ENCODE results near the gene C15orf39.

The C15orf39 gene

DNA sequence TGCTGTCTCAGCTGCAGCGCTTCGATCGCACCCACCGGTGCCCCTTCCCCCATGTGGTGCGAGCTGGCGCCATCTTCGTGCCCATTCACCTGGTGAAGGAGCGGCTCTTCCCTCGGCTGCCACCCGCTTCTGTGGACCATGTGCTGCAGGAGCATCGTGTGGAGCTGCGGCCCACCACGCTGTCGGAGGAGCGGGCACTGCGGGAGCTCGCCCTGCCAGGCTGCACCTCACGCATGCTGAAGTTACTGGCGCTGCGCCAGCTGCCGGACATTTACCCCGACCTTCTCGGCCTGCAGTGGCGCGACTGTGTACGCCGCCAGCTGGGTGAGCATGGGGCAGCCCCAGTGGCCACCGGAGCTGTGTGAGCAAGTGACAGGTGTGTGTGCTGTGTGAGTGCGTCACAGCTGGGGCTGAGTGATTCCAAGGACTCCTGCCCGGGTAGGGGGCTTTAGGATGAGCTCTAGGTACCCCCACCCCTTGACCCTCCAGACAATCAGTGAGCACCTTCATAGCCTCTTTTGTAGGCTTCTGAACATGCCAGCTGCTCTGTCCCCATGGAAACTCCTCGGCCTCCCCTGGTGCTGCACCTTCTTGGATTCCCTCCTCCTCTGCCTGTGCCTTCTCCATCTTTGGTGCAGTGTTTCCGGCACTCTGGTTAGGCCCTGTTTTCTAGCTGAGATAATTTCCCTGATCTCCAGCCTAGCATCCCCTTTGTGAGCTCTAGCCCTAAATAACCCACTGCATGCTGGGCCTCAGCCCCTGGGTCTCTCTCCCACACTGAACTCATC lies 7.0 kb downstream of the C15orf39 start:
- H3K36me3 ChIP-seq (ENCODE audit: control insufficient read depth in 4 of 4, insufficient read depth in 4 of 4, low read length in 3 of 4) = peaks cover 17 to 97% (median 75%) of the 10 kb centered on the region in 4 experiments
- 90% methylated on average over 28 of the region's 32 CpGs for WGBS (ENCODE audit: insufficient coverage)

DNA sequence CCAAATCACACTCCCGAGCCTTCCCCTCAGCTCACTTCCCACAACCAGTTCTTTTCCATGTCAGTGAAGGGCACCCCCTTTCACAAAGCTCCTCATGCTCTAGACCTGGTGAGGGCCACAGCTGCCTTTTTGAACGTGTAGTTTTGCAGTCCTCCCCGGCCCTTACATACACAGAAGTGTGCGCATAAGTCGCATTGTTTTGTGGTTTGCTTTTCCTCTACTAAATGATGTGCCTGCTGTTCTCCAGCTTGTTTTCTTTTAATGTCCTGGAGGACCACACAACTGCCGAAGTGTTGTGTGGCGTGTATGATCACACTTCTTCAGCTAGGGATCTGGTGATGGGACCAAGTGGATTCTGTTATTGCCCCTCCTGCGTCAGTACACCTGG lies 7.6 kb downstream of the C15orf39 start:
- Histone ChIP-seq H3K27me3 (replicated peaks in 2 of 5; ENCODE audit: control insufficient read depth in 4 of 5, insufficient read depth in 5 of 5, low read length in 4 of 5) (no peaks in the 10 kb centered on the region), H3K9me3 (ENCODE audit: control extremely low read depth in 1 of 5, control insufficient read depth in 4 of 5, insufficient read depth in 2 of 5, low read depth in 1 of 5, low read length in 4 of 5) (no peaks in the 10 kb centered on the region), H3K4me1 (ENCODE audit: control extremely low read depth in 1 of 4, control insufficient read depth in 4 of 4, insufficient read depth in 4 of 4, low read length in 3 of 4) (peaks cover under 1 to 82% (median 78%) of the 10 kb centered on the region in 4 experiments), H3K27ac (ENCODE audit: insufficient read depth in 1 of 2, low read depth in 1 of 2, low read length in 2 of 2, poor library complexity in 1 of 2, severe bottlenecking in 2 of 2) (peak overlapping the region in 1 of 2 experiments; percentile 11), H3K36me3 (ENCODE audit: control insufficient read depth in 4 of 4, insufficient read depth in 4 of 4, low read length in 3 of 4) (peaks cover 22 to 97% (median 78%) of the 10 kb centered on the region in 4 experiments), H3K4me3 (ENCODE audit: control insufficient read depth in 1 of 7, extremely low read depth in 1 of 7, insufficient read depth in 4 of 7, low read depth in 2 of 7, low read length in 6 of 7) (peak overlapping the region in 3 of 7 experiments; percentile 26 to 45 (median 29))
- ChIA-PET POLR2A (interaction anchor here (0.6 kb wide), 1 partner anchor 166 kb away, joined by 3 read pairs; no protein-coding TSS in a partner anchor), CTCF (interaction anchor here (0.7 to 10.8 kb wide), 8 partner anchors 8 to 410 kb away, joined by 3 to 191 read pairs (median 4); partner anchors contain the start of genes PPCDC and RPP25)
- WGBS (ENCODE audit: insufficient coverage) = 38% methylated on average over 8 of the region's 8 CpGs
- no peak for DNase-seq

More for the DNA sequence above, 7.0 kb downstream of the C15orf39 start:
- CTCF ChIA-PET = interaction anchor here (0.7 to 10.8 kb wide), 9 partner anchors 8 to 409 kb away, joined by 3 to 191 read pairs (median 3); partner anchors contain the start of genes PPCDC and RPP25
- POLR2A ChIA-PET = no interaction called here
- peak overlapping the region in 2 of 7 experiments; percentile 24 to 26 for H3K4me3 ChIP-seq (ENCODE audit: control insufficient read depth in 1 of 7, extremely low read depth in 1 of 7, insufficient read depth in 4 of 7, low read depth in 2 of 7, low read length in 6 of 7)
- H3K27ac ChIP-seq (ENCODE audit: insufficient read depth in 1 of 2, low read depth in 1 of 2, low read length in 2 of 2, poor library complexity in 1 of 2, severe bottlenecking in 2 of 2) = peak overlapping the region in 1 of 2 experiments; percentile 11
- no peaks in the 10 kb centered on the region for H3K9me3 ChIP-seq (ENCODE audit: control extremely low read depth in 1 of 5, control insufficient read depth in 4 of 5, insufficient read depth in 2 of 5, low read depth in 1 of 5, low read length in 4 of 5)
- no peak for DNase-seq
- H3K4me1 ChIP-seq (ENCODE audit: control extremely low read depth in 1 of 4, control insufficient read depth in 4 of 4, insufficient read depth in 4 of 4, low read length in 3 of 4) = peaks cover 5 to 87% (median 83%) of the 10 kb centered on the region in 4 experiments
- no peaks in the 10 kb centered on the region for H3K27me3 ChIP-seq (replicated peaks in 2 of 5; ENCODE audit: control insufficient read depth in 4 of 5, insufficient read depth in 5 of 5, low read length in 4 of 5)

DNA sequence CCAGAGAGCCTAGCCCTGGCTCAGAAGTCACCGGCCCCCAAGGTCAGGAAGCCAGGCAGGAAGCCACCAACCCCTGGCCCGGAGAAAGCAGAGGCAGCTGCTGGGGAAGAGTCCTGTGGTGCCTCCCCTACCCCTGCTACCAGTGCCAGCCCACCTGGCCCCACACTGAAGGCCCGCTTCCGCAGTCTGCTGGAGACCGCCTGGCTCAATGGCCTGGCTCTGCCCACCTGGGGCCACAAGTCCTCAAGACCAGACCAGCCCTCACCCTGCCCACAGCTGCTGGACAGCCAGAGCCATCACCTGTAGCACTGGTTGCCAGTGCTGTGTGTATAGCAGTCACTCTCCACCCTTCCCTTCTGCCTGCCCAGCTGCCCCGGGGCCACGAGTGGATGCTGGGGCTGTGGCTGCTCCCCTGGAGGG lies 9.1 kb downstream of the C15orf39 start:
- no peak overlapping the region for H3K27ac ChIP-seq (ENCODE audit: insufficient read depth in 1 of 2, low read depth in 1 of 2, low read length in 2 of 2, poor library complexity in 1 of 2, severe bottlenecking in 2 of 2)
- no peaks in the 10 kb centered on the region for H3K9me3 ChIP-seq (ENCODE audit: control extremely low read depth in 1 of 5, control insufficient read depth in 4 of 5, insufficient read depth in 2 of 5, low read depth in 1 of 5, low read length in 4 of 5)
- peak overlapping the region in 4 of 7 experiments; percentile 11 to 46 (median 30) for H3K4me3 ChIP-seq (ENCODE audit: control insufficient read depth in 1 of 7, extremely low read depth in 1 of 7, insufficient read depth in 4 of 7, low read depth in 2 of 7, low read length in 6 of 7)
- ChIA-PET CTCF (interaction anchor here (0.9 to 10.8 kb wide), 5 partner anchors 12 to 186 kb away, joined by 3 to 191 read pairs (median 5); no protein-coding TSS in a partner anchor), POLR2A (no interaction called here)
- peak in 2 of 3 donors; percentile 61 to 69 for DNase-seq
- peaks cover 22 to 96% (median 79%) of the 10 kb centered on the region in 4 experiments for H3K36me3 ChIP-seq (ENCODE audit: control insufficient read depth in 4 of 4, insufficient read depth in 4 of 4, low read length in 3 of 4)
- peaks cover 0 to 72% (median 70%) of the 10 kb centered on the region in 4 experiments for H3K4me1 ChIP-seq (ENCODE audit: control extremely low read depth in 1 of 4, control insufficient read depth in 4 of 4, insufficient read depth in 4 of 4, low read length in 3 of 4)
- H3K27me3 ChIP-seq (replicated peaks in 2 of 5; ENCODE audit: control insufficient read depth in 4 of 5, insufficient read depth in 5 of 5, low read length in 4 of 5) = no peaks in the 10 kb centered on the region
- 14% methylated on average over 7 of the region's 7 CpGs for WGBS (ENCODE audit: insufficient coverage)

DNA sequence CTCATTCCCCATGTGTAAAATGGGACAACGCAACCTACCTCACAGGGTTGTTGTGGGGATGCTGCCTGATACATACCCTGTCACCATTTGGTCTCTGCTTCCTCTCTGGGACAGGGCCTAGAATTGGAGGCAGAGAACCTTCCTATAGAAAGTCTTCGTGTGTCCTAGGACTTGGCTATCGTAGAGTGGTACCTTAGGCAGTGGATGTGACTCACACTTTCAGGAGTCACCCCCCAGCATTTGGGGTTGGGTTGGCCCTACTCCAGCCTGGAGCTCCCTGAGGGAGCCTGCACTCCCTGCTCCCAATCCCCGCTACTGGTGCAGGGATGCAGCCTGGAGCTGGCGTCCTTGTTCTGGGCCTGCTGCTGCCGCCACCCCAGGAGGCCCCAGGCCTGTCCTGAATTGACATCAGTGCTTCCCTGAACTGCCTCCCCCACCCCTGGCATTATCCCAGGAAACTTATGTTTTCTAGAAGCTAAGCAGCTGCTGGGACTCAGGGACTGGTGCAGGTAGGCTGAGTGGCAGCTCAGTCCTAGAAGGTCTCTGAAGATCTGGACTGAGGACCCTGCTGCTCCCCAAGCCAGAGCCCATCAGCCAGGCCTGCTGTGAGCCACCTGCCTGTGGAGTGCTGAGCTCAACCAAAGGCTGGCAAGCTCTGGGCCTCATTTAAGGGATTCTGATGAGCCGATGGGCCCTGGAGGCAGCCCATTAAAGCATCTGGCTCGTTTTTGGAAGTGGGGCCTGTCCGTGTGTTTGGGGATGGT lies 9.9 kb downstream of the C15orf39 start:
- H3K9me3 ChIP-seq (ENCODE audit: control extremely low read depth in 1 of 5, control insufficient read depth in 4 of 5, insufficient read depth in 2 of 5, low read depth in 1 of 5, low read length in 4 of 5) = no peaks in the 10 kb centered on the region
- H3K4me3 ChIP-seq (ENCODE audit: control insufficient read depth in 1 of 7, extremely low read depth in 1 of 7, insufficient read depth in 4 of 7, low read depth in 2 of 7, low read length in 6 of 7) = peak overlapping the region in 1 of 7 experiments; percentile 46
- no peak for DNase-seq
- ChIA-PET CTCF (interaction anchor here (1.0 to 10.8 kb wide), 6 partner anchors 12 to 246 kb away, joined by 3 to 191 read pairs (median 4); no protein-coding TSS in a partner anchor), POLR2A (interaction anchor here (0.6 kb wide), 1 partner anchor 169 kb away, joined by 3 read pairs; no protein-coding TSS in a partner anchor)
- H3K27ac ChIP-seq (ENCODE audit: insufficient read depth in 1 of 2, low read depth in 1 of 2, low read length in 2 of 2, poor library complexity in 1 of 2, severe bottlenecking in 2 of 2) = peak overlapping the region in 1 of 2 experiments; percentile 3
- WGBS (ENCODE audit: insufficient coverage) = 91% methylated on average over 9 of the region's 9 CpGs
- peaks cover 18 to 89% (median 73%) of the 10 kb centered on the region in 4 experiments for H3K36me3 ChIP-seq (ENCODE audit: control insufficient read depth in 4 of 4, insufficient read depth in 4 of 4, low read length in 3 of 4)
- H3K27me3 ChIP-seq (replicated peaks in 2 of 5; ENCODE audit: control insufficient read depth in 4 of 5, insufficient read depth in 5 of 5, low read length in 4 of 5) = no peaks in the 10 kb centered on the region
- peaks cover 0 to 69% (median 64%) of the 10 kb centered on the region in 4 experiments for H3K4me1 ChIP-seq (ENCODE audit: control extremely low read depth in 1 of 4, control insufficient read depth in 4 of 4, insufficient read depth in 4 of 4, low read length in 3 of 4)

DNA sequence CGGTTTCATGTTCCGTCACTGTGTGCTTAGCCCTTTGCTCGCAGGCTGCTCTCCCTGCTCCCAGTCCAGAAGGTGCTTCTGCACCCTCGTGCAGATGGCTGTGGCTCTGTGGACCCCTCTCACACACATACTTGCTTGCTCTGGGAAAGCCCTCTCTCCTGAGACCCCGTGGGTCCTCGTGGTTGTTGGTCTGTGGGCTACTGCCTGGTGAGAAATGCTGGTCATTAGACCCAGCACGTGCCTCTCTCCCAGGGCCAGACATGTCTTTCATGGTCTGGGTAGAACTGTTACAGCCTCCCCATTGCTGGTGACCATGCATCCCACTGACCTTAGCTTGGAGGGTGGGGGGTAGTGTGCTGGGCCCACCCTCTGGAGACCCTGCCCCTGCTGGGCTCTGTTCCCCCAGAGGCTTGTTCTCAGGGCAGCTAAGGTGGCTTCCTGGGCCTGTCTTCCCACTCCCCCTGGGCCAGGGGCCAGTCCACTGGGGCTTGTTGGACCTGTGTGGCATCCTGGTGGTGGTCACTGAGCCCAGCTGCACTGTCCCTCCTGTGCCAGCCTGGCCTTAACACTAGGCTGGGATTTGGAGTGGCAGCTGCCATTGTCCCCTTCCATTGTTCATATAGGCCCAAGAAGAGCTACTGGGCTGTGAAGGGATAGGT lies 10.6 kb downstream of the C15orf39 start:
- CTCF ChIA-PET = interaction anchor here (1.0 to 10.8 kb wide), 5 partner anchors 11 to 247 kb away, joined by 3 to 191 read pairs (median 5); no protein-coding TSS in a partner anchor

DNA sequence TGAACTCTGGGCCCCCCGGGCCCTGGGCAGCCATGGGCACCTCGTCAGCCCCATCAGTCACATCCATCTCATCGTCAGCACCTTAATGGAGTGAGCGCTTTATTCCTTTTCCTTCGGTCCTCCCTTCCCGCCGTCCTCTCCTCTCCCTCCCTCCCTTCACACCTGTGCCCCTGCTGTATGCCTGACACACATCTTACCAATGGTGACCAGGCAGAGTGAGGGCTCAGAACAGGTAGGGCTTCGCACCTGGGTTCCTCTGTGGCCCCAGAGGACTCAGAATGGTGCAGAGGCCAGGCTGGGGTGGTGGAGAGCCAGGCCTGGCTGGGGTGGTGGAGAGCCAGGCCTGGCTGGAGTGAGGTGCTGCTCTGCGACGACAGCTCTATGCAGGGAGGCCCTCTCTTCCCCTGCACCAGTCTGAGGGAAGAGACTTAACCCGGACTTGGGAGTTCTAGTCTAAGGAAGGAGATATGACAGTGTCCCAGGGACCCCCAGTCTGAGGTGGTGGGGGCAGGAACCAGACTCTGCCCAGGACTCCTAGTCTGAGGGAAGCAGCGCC lies 11.6 kb downstream of the C15orf39 start:
- peaks cover 0 to 55% (median 48%) of the 10 kb centered on the region in 4 experiments for H3K4me1 ChIP-seq (ENCODE audit: control extremely low read depth in 1 of 4, control insufficient read depth in 4 of 4, insufficient read depth in 4 of 4, low read length in 3 of 4)
- peak overlapping the region in 1 of 2 experiments; percentile 44 for H3K27ac ChIP-seq (ENCODE audit: insufficient read depth in 1 of 2, low read depth in 1 of 2, low read length in 2 of 2, poor library complexity in 1 of 2, severe bottlenecking in 2 of 2)
- peaks cover 18 to 73% (median 57%) of the 10 kb centered on the region in 4 experiments for H3K36me3 ChIP-seq (ENCODE audit: control insufficient read depth in 4 of 4, insufficient read depth in 4 of 4, low read length in 3 of 4)
- H3K27me3 ChIP-seq (replicated peaks in 2 of 5; ENCODE audit: control insufficient read depth in 4 of 5, insufficient read depth in 5 of 5, low read length in 4 of 5) = no peaks in the 10 kb centered on the region
- no peak overlapping the region for H3K4me3 ChIP-seq (ENCODE audit: control insufficient read depth in 1 of 7, extremely low read depth in 1 of 7, insufficient read depth in 4 of 7, low read depth in 2 of 7, low read length in 6 of 7)
- ChIA-PET CTCF (interaction anchor here (2.8 to 10.8 kb wide), 2 partner anchors 174 to 184 kb away, joined by 10 to 191 read pairs; no protein-coding TSS in a partner anchor), POLR2A (interaction anchor here (0.6 kb wide), 2 partner anchors 189 to 228 kb away, joined by 3 to 6 read pairs; no protein-coding TSS in a partner anchor)
- DNase-seq = no peak
- no peaks in the 10 kb centered on the region for H3K9me3 ChIP-seq (ENCODE audit: control extremely low read depth in 1 of 5, control insufficient read depth in 4 of 5, insufficient read depth in 2 of 5, low read depth in 1 of 5, low read length in 4 of 5)
- WGBS (ENCODE audit: insufficient coverage) = 89% methylated on average over 5 of the region's 12 CpGs

More for the DNA sequence above, 10.6 kb downstream of the C15orf39 start:
- no peak for DNase-seq
- Histone ChIP-seq H3K9me3 (ENCODE audit: control extremely low read depth in 1 of 5, control insufficient read depth in 4 of 5, insufficient read depth in 2 of 5, low read depth in 1 of 5, low read length in 4 of 5) (no peaks in the 10 kb centered on the region), H3K4me3 (ENCODE audit: control insufficient read depth in 1 of 7, extremely low read depth in 1 of 7, insufficient read depth in 4 of 7, low read depth in 2 of 7, low read length in 6 of 7) (no peak overlapping the region), H3K36me3 (ENCODE audit: control insufficient read depth in 4 of 4, insufficient read depth in 4 of 4, low read length in 3 of 4) (peaks cover 18 to 83% (median 66%) of the 10 kb centered on the region in 4 experiments), H3K27ac (ENCODE audit: insufficient read depth in 1 of 2, low read depth in 1 of 2, low read length in 2 of 2, poor library complexity in 1 of 2, severe bottlenecking in 2 of 2) (peak overlapping the region in 1 of 2 experiments; percentile 3), H3K27me3 (replicated peaks in 2 of 5; ENCODE audit: control insufficient read depth in 4 of 5, insufficient read depth in 5 of 5, low read length in 4 of 5) (no peaks in the 10 kb centered on the region), H3K4me1 (ENCODE audit: control extremely low read depth in 1 of 4, control insufficient read depth in 4 of 4, insufficient read depth in 4 of 4, low read length in 3 of 4) (peaks cover 0 to 65% (median 58%) of the 10 kb centered on the region in 4 experiments)
- 90% methylated on average over 5 of the region's 7 CpGs for WGBS (ENCODE audit: insufficient coverage)
- POLR2A ChIA-PET = interaction anchor here (0.6 kb wide), 2 partner anchors 169 to 188 kb away, joined by 3 read pairs; no protein-coding TSS in a partner anchor
